Sigmoid colon (tissue), 3 donors: ENCODE measurements around the gene COL6A1.

Source experiments
- CTCF ChIP-seq, 4 experiments: fragments of 450-650 bp in 3 of 4; fragments of 200-600 bp in 1 of 4; IDR thresholded peaks; one replicate each; pipeline ENCODE4 v1.5.1; 2016 to 2019; ENCODE audit warnings: antibody characterized with exemption in 4 of 4, mild to moderate bottlenecking in 3 of 4, moderate library complexity in 2 of 4
- POLR2A ChIP-seq, 2 donors: fragments of 450-650 bp; IDR thresholded peaks; one replicate each; pipeline ENCODE4 v1.6.1; 2016; ENCODE audit warnings: antibody characterized with exemption in 2 of 2, mild to moderate bottlenecking in 2 of 2, moderate library complexity in 2 of 2

- TF ChIP-seq CTCF (IDR thresholded peaks at IDR 0.05) (no peak), POLR2A (IDR thresholded peaks at IDR 0.05) (no peak)
Measured at GRCh38 chr21:46001821-46002681, 20.5 kb downstream of the COL6A1 start.
